GM18861 (cell line): ENCODE data around the gene PRKCB.
"Not testable (repeated sequence)": the region's sequence is repeated elsewhere in the genome, so short reads cannot be mapped to it uniquely, and the experiment has no call there.

Experiments
- ATAC-seq: cut with Tn5 transposase; IDR thresholded peaks from one replicate; pipeline ENCODE4 v1.9.1; 2021; ENCODE audit not compliant: unreplicated experiment

The PRKCB gene

GRCh38 chr16:24208710-24209109 lies 372.9 kb downstream of the PRKCB start:
- ATAC-seq = no peak

- no peak for ATAC-seq
Observed at GRCh38 chr16:24214992-24215391, 379.2 kb downstream of the PRKCB start.

- no peak for ATAC-seq
Observed at GRCh38 chr16:24216961-24217360, 381.2 kb downstream of the PRKCB start.

GRCh38 chr16:24217461-24217860 lies 381.7 kb downstream of the PRKCB start:
- ATAC-seq = no peak

GRCh38 chr16:24218299-24218698 lies 382.5 kb downstream of the PRKCB start:
- ATAC-seq = no peak

- no peak for ATAC-seq
Observed at GRCh38 chr16:24221219-24221618, 385.4 kb downstream of the PRKCB start.

GRCh38 chr16:24228514-24228913 lies 392.7 kb downstream of the PRKCB start:
- no peak for ATAC-seq

GRCh38 chr16:24232936-24233335 lies 397.2 kb downstream of the PRKCB start:
- no peak for ATAC-seq

GRCh38 chr16:24234737-24235136 lies 399.0 kb downstream of the PRKCB start:
- no peak for ATAC-seq

GRCh38 chr16:24235806-24236205 lies 400.0 kb downstream of the PRKCB start:
- ATAC-seq = no peak

GRCh38 chr16:24238846-24239245 lies 403.1 kb downstream of the PRKCB start:
- ATAC-seq = not testable (repeated sequence)

GRCh38 chr16:24246911-24247607 lies 411.3 kb downstream of the PRKCB start:
- ATAC-seq = no peak

GRCh38 chr16:24253192-24253591 lies 417.4 kb downstream of the PRKCB start:
- no peak for ATAC-seq

- no peak for ATAC-seq
Observed at GRCh38 chr16:24255456-24256371, 419.9 kb downstream of the PRKCB start, which contains the start of gene CACNG3. Gene CACNG3, plus strand, starts transcription at chr16:24256335. Its CDS starts 420 bp downstream, at chr16:24256755.

GRCh38 chr16:24257958-24258357 lies 422.2 kb downstream of the PRKCB start:
- ATAC-seq = no peak

GRCh38 chr16:24258791-24259190 lies 423.0 kb downstream of the PRKCB start:
- ATAC-seq = no peak

GRCh38 chr16:24262816-24263215 lies 427.0 kb downstream of the PRKCB start:
- ATAC-seq = no peak
